ENCODE measurements around the gene UBE2G1. TPM values are rescaled to one million over a fixed set of nuclear protein-coding genes. Genes with fewer than 3 reads are reported as not detected.

UBE2G1 gene
- total and polyA plus RNA-seq, 2 donors (not counting 1 experiment from before 2014, with no cell fraction given): 27.1 to 76.0 TPM

DNA sequence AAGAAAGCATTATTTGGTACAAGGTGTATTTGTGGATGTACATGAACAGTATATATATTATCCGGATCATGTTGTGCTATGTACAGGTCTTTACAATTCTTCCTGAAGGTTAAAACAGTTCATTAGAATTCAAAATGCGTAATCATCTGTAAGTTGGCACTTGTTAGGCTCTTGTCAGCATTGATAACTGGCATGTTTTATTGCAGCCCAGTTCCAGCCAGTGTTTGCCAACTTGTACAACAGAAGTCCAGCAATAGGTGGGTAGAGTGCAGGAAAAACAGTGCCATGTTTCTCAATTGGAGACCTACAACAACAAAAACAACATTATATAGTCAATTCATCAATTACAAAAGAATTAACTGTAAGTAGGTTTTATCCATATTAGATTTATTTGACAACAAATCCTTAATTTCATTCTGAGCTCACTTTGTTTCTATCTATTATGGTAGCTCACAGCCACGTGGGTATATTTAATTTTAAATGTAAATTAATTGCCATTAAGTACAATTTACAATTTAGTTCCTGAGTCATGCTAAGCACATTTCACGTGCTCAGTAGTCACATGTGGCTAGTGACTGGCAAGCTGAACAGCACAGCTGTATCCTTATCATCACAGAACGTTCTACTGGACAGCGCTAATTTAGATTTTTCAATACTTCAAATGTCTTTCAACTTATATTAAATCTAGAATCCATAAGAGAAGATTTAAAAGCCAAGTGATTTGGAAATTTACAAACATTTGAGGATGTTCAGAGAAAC lies 94.1 kb downstream of the UBE2G1 start:
- Histone ChIP-seq H3K9ac (ENCODE audit: low read length) (no peak overlapping the region), H3K4me1 (ENCODE audit: control insufficient read depth in 2 of 2, insufficient read depth in 2 of 2, low read length in 2 of 2) (no peaks in the 10 kb centered on the region), H3K27me3 (replicated peaks in 1 of 4; ENCODE audit: control extremely low read depth in 1 of 4, control insufficient read depth in 3 of 4, insufficient read depth in 4 of 4, low read length in 3 of 4) (no peaks in the 10 kb centered on the region), H3K79me2 (ENCODE audit: control insufficient read depth, insufficient read depth, low read length) (peaks cover 15% of the 10 kb centered on the region), H3K9me3 (ENCODE audit: control extremely low read depth in 1 of 3, control insufficient read depth in 2 of 3, insufficient read depth in 1 of 3, low read length in 2 of 3) (no peaks in the 10 kb centered on the region), H3K4me3 (ENCODE audit: control extremely low read depth in 1 of 5, extremely low read depth in 1 of 5, insufficient read depth in 1 of 5, low read depth in 2 of 5, low read length in 4 of 5) (no peak overlapping the region), H3K36me3 (replicated peaks in 1 of 2; ENCODE audit: control extremely low read depth in 1 of 2, control insufficient read depth in 1 of 2, extremely low read depth in 1 of 2, insufficient read depth in 2 of 2, low read length in 1 of 2) (peaks cover 0 to 45% of the 10 kb centered on the region in 2 experiments), H3K27ac (ENCODE audit: low read length in 2 of 2) (no peak overlapping the region), H2AFZ (ENCODE audit: insufficient read depth, low read depth, low read length, poor library complexity, severe bottlenecking) (no peak overlapping the region), H3K4me2 (replicated peaks; ENCODE audit: low read depth, low read length, poor library complexity, severe bottlenecking) (no peak overlapping the region), H4K20me1 (ENCODE audit: control insufficient read depth, insufficient read depth, low read length, poor library complexity, severe bottlenecking) (peaks cover 11% of the 10 kb centered on the region)
- DNase-seq: no peak
- no peaks in the 10 kb centered on the region for H3K4me1 Mint-ChIP-seq
- H3K27me3 Mint-ChIP-seq: no peaks in the 10 kb centered on the region
- H3K27ac Mint-ChIP-seq: no peak overlapping the region
- H3K9me3 Mint-ChIP-seq (ENCODE audit: insufficient read depth): no peaks in the 10 kb centered on the region
- no peak for ATAC-seq (ENCODE audit: low read depth)
- no peak overlapping the region for H3K4me3 Mint-ChIP-seq
- ChIA-PET CTCF (interaction anchor here (1.1 to 1.4 kb wide), 2 partner anchors 18 to 56 kb away, joined by 4 read pairs; no protein-coding TSS in a partner anchor), POLR2A (no interaction called here)
- WGBS (ENCODE audit: insufficient coverage): 100% methylated on average over 2 of the region's 6 CpGs
- intact Hi-C loops (cut with micrococcal nuclease): no loop called here
- TF ChIP-seq CTCF (IDR thresholded peaks at IDR 0.05): no peak
- TF ChIP-seq EZH2 (IDR thresholded peaks at IDR 0.05; ENCODE audit: borderline replicate concordance, insufficient read depth, low read depth, low read length, poor library complexity, severe bottlenecking): no peak

- peaks cover 0 to 31% of the 10 kb centered on the region in 2 experiments for H3K36me3 ChIP-seq (replicated peaks in 1 of 2; ENCODE audit: control extremely low read depth in 1 of 2, control insufficient read depth in 1 of 2, extremely low read depth in 1 of 2, insufficient read depth in 2 of 2, low read length in 1 of 2)
- no peaks in the 10 kb centered on the region for H3K27me3 ChIP-seq (replicated peaks in 1 of 4; ENCODE audit: control extremely low read depth in 1 of 4, control insufficient read depth in 3 of 4, insufficient read depth in 4 of 4, low read length in 3 of 4)
- WGBS (ENCODE audit: insufficient coverage): 96% methylated on average over 2 of the region's 3 CpGs
- Mint-ChIP-seq H3K4me3 (no peak overlapping the region), H3K9me3 (ENCODE audit: insufficient read depth) (no peaks in the 10 kb centered on the region), H3K27ac (no peak overlapping the region), H3K27me3 (no peaks in the 10 kb centered on the region), H3K4me1 (no peaks in the 10 kb centered on the region)
- no peak for TF ChIP-seq CTCF (IDR thresholded peaks at IDR 0.05)
- no peak for TF ChIP-seq EZH2 (IDR thresholded peaks at IDR 0.05; ENCODE audit: borderline replicate concordance, insufficient read depth, low read depth, low read length, poor library complexity, severe bottlenecking)
- no peaks in the 10 kb centered on the region for H3K9me3 ChIP-seq (ENCODE audit: control extremely low read depth in 1 of 3, control insufficient read depth in 2 of 3, insufficient read depth in 1 of 3, low read length in 2 of 3)
- no peak for ATAC-seq (ENCODE audit: low read depth)
- ChIA-PET POLR2A (interaction anchor here (0.7 kb wide), 1 partner anchor 43 kb away, joined by 3 read pairs; no protein-coding TSS in a partner anchor), CTCF (no interaction called here)
- H3K4me3 ChIP-seq (ENCODE audit: control extremely low read depth in 1 of 5, extremely low read depth in 1 of 5, insufficient read depth in 1 of 5, low read depth in 2 of 5, low read length in 4 of 5): no peak overlapping the region
- no peak overlapping the region for H3K4me2 ChIP-seq (replicated peaks; ENCODE audit: low read depth, low read length, poor library complexity, severe bottlenecking)
- peaks cover 8% of the 10 kb centered on the region for H4K20me1 ChIP-seq (ENCODE audit: control insufficient read depth, insufficient read depth, low read length, poor library complexity, severe bottlenecking)
- H3K79me2 ChIP-seq (ENCODE audit: control insufficient read depth, insufficient read depth, low read length): peaks cover 2% of the 10 kb centered on the region
- no peak overlapping the region for H3K27ac ChIP-seq (ENCODE audit: low read length in 2 of 2)
- H2AFZ ChIP-seq (ENCODE audit: insufficient read depth, low read depth, low read length, poor library complexity, severe bottlenecking): no peak overlapping the region
- no peak overlapping the region for H3K9ac ChIP-seq (ENCODE audit: low read length)
- intact Hi-C loops (cut with micrococcal nuclease): no loop called here
- no peaks in the 10 kb centered on the region for H3K4me1 ChIP-seq (ENCODE audit: control insufficient read depth in 2 of 2, insufficient read depth in 2 of 2, low read length in 2 of 2)
- no peak for DNase-seq
Observed at GRCh38 chr17:4270736-4271135, 95.7 kb downstream of the UBE2G1 start.
